ENCODE results near the gene BCLAF1. TPM values are rescaled to one million over a fixed set of nuclear protein-coding genes. Genes with fewer than 3 reads are reported as not detected.
A peak's percentile ranks its signal among the peaks of the same experiment; 100 is the strongest.

Gene BCLAF1
- total and polyA plus RNA-seq, 9 of the 15 experiments (the other 6 are each of a cell fraction or from before 2014, with no cell fraction given): 65.4 to 286 (median 165) TPM

- TF ChIP-seq TEAD4 (IDR thresholded peaks at IDR 0.05; ENCODE audit: low read length) (peak; percentile 90), TEAD4 (CRISPR knock-in tag; IDR thresholded peaks at IDR 0.05; ENCODE audit: borderline replicate concordance) (no peak), SMARCB1 (IDR thresholded peaks at IDR 0.05; ENCODE audit: insufficient read length, low read depth) (no peak), MCM5 (IDR thresholded peaks at IDR 0.05; ENCODE audit: low read depth) (no peak), KLF16 (IDR thresholded peaks at IDR 0.05) (peak; percentile 76), RFX5 (IDR thresholded peaks at IDR 0.05; ENCODE audit: low read depth, low read length) (no peak), C11orf30 (IDR thresholded peaks at IDR 0.05; ENCODE audit: low read depth) (no peak), MNT (conservative IDR thresholded peaks at IDR 0.05) (peak; percentile 74 to 82), TBP (optimal IDR thresholded peaks at IDR 0.05; ENCODE audit: low read depth, low read length) (no peak), AFF4 (CRISPR knock-in tag; IDR thresholded peaks at IDR 0.05) (no peak), ZNF121 (CRISPR knock-in tag; conservative IDR thresholded peaks at IDR 0.05) (no peak), ZNF408 (CRISPR knock-in tag; IDR thresholded peaks at IDR 0.05; ENCODE audit: low read depth) (no peak), ZNF395 (CRISPR knock-in tag; IDR thresholded peaks at IDR 0.05) (no peak; the same call in 1 of the 2 replicates), ZNF695 (CRISPR knock-in tag; IDR thresholded peaks at IDR 0.05) (no peak), ZBED1 (IDR thresholded peaks at IDR 0.05) (0 out of 2 replicates have a peak, but pooled peaks have one; percentile 41), HCFC1 (IDR thresholded peaks at IDR 0.05; ENCODE audit: low read depth, low read length) (no peak), RBM34 (IDR thresholded peaks at IDR 0.05; ENCODE audit: borderline replicate concordance, insufficient read depth, low read length) (no peak), ETV6 (IDR thresholded peaks at IDR 0.05; ENCODE audit: borderline replicate concordance in 1 of 2, low read depth in 2 of 2, low read length in 1 of 2) (0 out of 4 replicates have a peak, but pooled peaks of 1 of the 2 experiments have one; percentile 58), ETV6 (CRISPR knock-in tag; IDR thresholded peaks at IDR 0.05; ENCODE audit: borderline replicate concordance) (no peak), ZNF324 (CRISPR knock-in tag; IDR thresholded peaks at IDR 0.05) (no peak), CBX3 (IDR thresholded peaks at IDR 0.05; ENCODE audit: borderline replicate concordance in 1 of 2, low read length in 2 of 2) (0 out of 3 replicates have a peak, but pooled peaks of 1 of the 2 experiments have one; percentile 35), FOXA3 (CRISPR knock-in tag; conservative IDR thresholded peaks at IDR 0.05 in 1 of 2, IDR thresholded peaks at IDR 0.05 in 1 of 2) (no peak)
Measured at GRCh38 chr6:136236466-136237293, 53.0 kb downstream of the BCLAF1 start (continued).
